Measurements from ENCODE around the gene TMEM38B.

- TF ChIP-seq, protein P1, sequence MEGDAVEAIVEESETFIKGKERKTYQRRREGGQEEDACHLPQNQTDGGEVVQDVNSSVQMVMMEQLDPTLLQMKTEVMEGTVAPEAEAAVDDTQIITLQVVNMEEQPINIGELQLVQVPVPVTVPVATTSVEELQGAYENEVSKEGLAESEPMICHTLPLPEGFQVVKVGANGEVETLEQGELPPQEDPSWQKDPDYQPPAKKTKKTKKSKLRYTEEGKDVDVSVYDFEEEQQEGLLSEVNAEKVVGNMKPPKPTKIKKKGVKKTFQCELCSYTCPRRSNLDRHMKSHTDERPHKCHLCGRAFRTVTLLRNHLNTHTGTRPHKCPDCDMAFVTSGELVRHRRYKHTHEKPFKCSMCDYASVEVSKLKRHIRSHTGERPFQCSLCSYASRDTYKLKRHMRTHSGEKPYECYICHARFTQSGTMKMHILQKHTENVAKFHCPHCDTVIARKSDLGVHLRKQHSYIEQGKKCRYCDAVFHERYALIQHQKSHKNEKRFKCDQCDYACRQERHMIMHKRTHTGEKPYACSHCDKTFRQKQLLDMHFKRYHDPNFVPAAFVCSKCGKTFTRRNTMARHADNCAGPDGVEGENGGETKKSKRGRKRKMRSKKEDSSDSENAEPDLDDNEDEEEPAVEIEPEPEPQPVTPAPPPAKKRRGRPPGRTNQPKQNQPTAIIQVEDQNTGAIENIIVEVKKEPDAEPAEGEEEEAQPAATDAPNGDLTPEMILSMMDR (IDR thresholded peaks at IDR 0.05; ENCODE audit: low read depth, low read length), result no peak
- TF ChIP-seq EZH2phosphoT487 (IDR thresholded peaks at IDR 0.05; ENCODE audit: low read depth), result no peak
These were observed 4.1 kb downstream of the TMEM38B start for GRCh38 chr9:105698348-105698870.

Measured in OCI-LY3 (cell line).